IMR-90 (cell line): ENCODE data around the gene CIROP. TPM values are rescaled to one million over a fixed set of nuclear protein-coding genes. Genes with fewer than 3 reads are reported as not detected.

ENCODE experiments used
- ATAC-seq: fragments of 200-7000 bp; cut with Tn5 transposase; 2 replicates; pipeline ENCODE4 v1.9.1; 2020; ENCODE audit warnings: low read depth, mild to moderate bottlenecking, moderate library complexity
- BruUV-seq: library from RNA; stranded (reverse); fragments of 400-500 nt; replicated peaks from 2 replicates; lab custom pipeline; 2021; lab: Mats Ljungman, UMichigan
- CTCF ChIA-PET: fragments of 300-600 bp; formaldehyde crosslinking; extraction: SDS; loops from one replicate; lab custom pipeline; 2021; ENCODE audit warnings: antibody characterized with exemption; lab: Yijun Ruan, JAX
- POLR2A ChIA-PET: fragments of 300-600 bp; sonication (Branson Sonifier 250); formaldehyde crosslinking; loops from one replicate; lab custom pipeline; 2022; ENCODE audit warnings: antibody characterized with exemption; ENCODE audit not compliant: unreplicated experiment; lab: Charles Lee
- DNase-seq: peaks from one replicate; pipeline ENCODE4 v3.0.0; 2013
- H2AFZ ChIP-seq: replicated peaks from 2 replicates; pipeline ENCODE3; 2013; ENCODE audit warnings: low read length, mild to moderate bottlenecking; ENCODE audit not compliant: poor library complexity
- H2AK5ac ChIP-seq: 2 replicates; pipeline ENCODE4 v1.6.1; 2013; ENCODE audit warnings: low read depth, low read length, inconsistent platforms
- H2AK9ac ChIP-seq: replicated peaks from 2 replicates; pipeline ENCODE3; 2013; ENCODE audit warnings: mild to moderate bottlenecking, low read depth, low read length, moderate library complexity; ENCODE audit not compliant: poor library complexity
- H2BK120ac ChIP-seq: 2 replicates; pipeline ENCODE4 v1.6.1; 2013; ENCODE audit warnings: low read depth, low read length, inconsistent platforms
- H2BK15ac ChIP-seq: 3 replicates; pipeline ENCODE4 v1.6.1; 2013; ENCODE audit warnings: low read depth, low read length, inconsistent platforms
- H2BK20ac ChIP-seq: 2 replicates; pipeline ENCODE4 v1.6.1; 2013; ENCODE audit warnings: low read depth, mild to moderate bottlenecking, inconsistent platforms, low read length, moderate library complexity
- H2BK5ac ChIP-seq: 2 replicates; pipeline ENCODE4 v1.6.1; 2013; ENCODE audit warnings: mild to moderate bottlenecking, low read depth, low read length, inconsistent platforms; ENCODE audit not compliant: poor library complexity, severe bottlenecking
- H3K14ac ChIP-seq: replicated peaks from 2 replicates; pipeline ENCODE4 v1.6.1; 2013; ENCODE audit warnings: low read depth, low read length, inconsistent platforms
- H3K18ac ChIP-seq: 2 replicates; pipeline ENCODE4 v1.6.1; 2013; ENCODE audit warnings: low read depth, low read length, control low read depth
- H3K23ac ChIP-seq: 2 replicates; pipeline ENCODE4 v1.6.1; 2013; ENCODE audit warnings: low read depth, low read length, inconsistent platforms
- H3K27ac ChIP-seq: 2 replicates; pipeline ENCODE4 v1.5.1; 2013; ENCODE audit warnings: mild to moderate bottlenecking, control low read depth, low read length; ENCODE audit not compliant: insufficient read depth
- H3K27me3 ChIP-seq: 2 replicates; pipeline ENCODE4 v1.6.1; 2013; ENCODE audit warnings: low read length; ENCODE audit not compliant: control insufficient read depth, insufficient read depth
- H3K36me3 ChIP-seq: 2 replicates; pipeline ENCODE4 v1.6.1; 2013; ENCODE audit warnings: low read length, mixed read lengths; ENCODE audit not compliant: control insufficient read depth, insufficient read depth
- H3K4ac ChIP-seq: 2 replicates; pipeline ENCODE4 v1.6.1; 2013; ENCODE audit warnings: low read depth, low read length, inconsistent platforms
- H3K4me1 ChIP-seq: 2 replicates; pipeline ENCODE4 v1.6.1; 2013; ENCODE audit warnings: low read length, mixed read lengths; ENCODE audit not compliant: control insufficient read depth, insufficient read depth
- H3K4me2 ChIP-seq: 2 replicates; pipeline ENCODE4 v1.6.1; 2013; ENCODE audit warnings: low read depth, mild to moderate bottlenecking, control low read depth, low read length, moderate library complexity
- H3K4me3 ChIP-seq: 2 replicates; pipeline ENCODE4 v1.5.1; 2013; ENCODE audit warnings: low read depth, mild to moderate bottlenecking, control low read depth, low read length, moderate library complexity; ENCODE audit not compliant: insufficient read depth
- H3K56ac ChIP-seq: 2 replicates; pipeline ENCODE4 v1.6.1; 2013; ENCODE audit warnings: low read length, inconsistent platforms; ENCODE audit not compliant: insufficient read depth; ENCODE audit errors: extremely low read depth
- H3K79me1 ChIP-seq, 2 experiments: 2 replicates each; pipeline ENCODE4 v1.6.1; 2013; ENCODE audit warnings: low read length in 2 of 2, inconsistent platforms in 1 of 2, low read depth in 1 of 2
- H3K9ac ChIP-seq: 2 replicates; pipeline ENCODE4 v1.6.1; 2013; ENCODE audit warnings: low read depth, low read length, control low read depth
- H3K9me1 ChIP-seq: 2 replicates; pipeline ENCODE4 v1.6.1; 2013; ENCODE audit warnings: low read length, inconsistent platforms; ENCODE audit not compliant: insufficient read depth
- H3K9me3 ChIP-seq: 2 replicates; pipeline ENCODE4 v1.6.1; 2013; ENCODE audit warnings: low read length; ENCODE audit not compliant: control insufficient read depth, insufficient read depth
- H4K20me1 ChIP-seq: 2 replicates; pipeline ENCODE4 v1.6.1; 2013; ENCODE audit warnings: low read length, inconsistent platforms; ENCODE audit not compliant: insufficient read depth
- H4K5ac ChIP-seq: 2 replicates; pipeline ENCODE4 v1.6.1; 2013; ENCODE audit warnings: mild to moderate bottlenecking, low read depth, low read length, control low read depth
- H4K8ac ChIP-seq, 2 experiments: 2 replicates each; pipeline ENCODE4 v1.6.1; 2013; ENCODE audit warnings: low read depth in 2 of 2, low read length in 2 of 2, control low read depth in 1 of 2, inconsistent platforms in 1 of 2
- H4K91ac ChIP-seq: 2 replicates; pipeline ENCODE4 v1.6.1; 2013; ENCODE audit warnings: low read depth, low read length, inconsistent platforms; ENCODE audit not compliant: insufficient read depth
- WGBS, 2 experiments: methylation state at CpG; one replicate each; pipeline versions ENCODE4 v1.1.5 to v1.1.7; 2013; ENCODE audit warnings: missing lambda C conversion rate in 2 of 2; ENCODE audit not compliant: insufficient read length in 1 of 2; ENCODE audit errors: extremely low coverage in 2 of 2; 5-methylcytosine and 5-hydroxymethylcytosine counted together
- dilution Hi-C: fragments of 300-500 bp; cut with HindIII; formaldehyde crosslinking; loops from one replicate; pipeline ENCODE4 v1.14.3; 2018; ENCODE audit warnings: low sequenced_read_pairs; ENCODE audit not compliant: unreplicated experiment
- in situ Hi-C: fragments of 300-500 bp; cut with MboI; formaldehyde crosslinking; loops from 3 replicates; pipeline ENCODE4 v1.14.3; 2019; ENCODE audit warnings: low sequenced_read_pairs, inconsistent platforms, mixed read lengths
- intact Hi-C: fragments of 100-400 bp; cut with micrococcal nuclease; formaldehyde crosslinking; loops from 2 replicates; pipeline ENCODE4 v1.10.0; 2022
- polyA plus RNA-seq, 3 experiments: library from polyadenylated mRNA; depleted of rRNA; stranded (reverse); fragments of >200 nt; gene quantifications; 2 replicates each; pipeline ENCODE4 v1.2.3, GENCODE V29; 2012; ENCODE audit warnings: low replicate concordance in 1 of 3
- total RNA-seq: library from RNA; depleted of rRNA; stranded (reverse); fragments of >200 nt; gene quantifications from 2 replicates; pipeline ENCODE4 v1.2.3, GENCODE V29; 2012
- TF ChIP-seq, protein P1 (sequence below): fragments of 150-350 bp; IDR thresholded peaks from 2 replicates; pipeline ENCODE4 v1.6.1; 2016; ENCODE audit warnings: low read depth, mild to moderate bottlenecking, low read length, moderate library complexity, borderline replicate concordance
- TF ChIP-seq, protein P2 (sequence below): conservative IDR thresholded peaks from 2 replicates; pipeline ENCODE4 v1.5.1; 2012; ENCODE audit warnings: mild to moderate bottlenecking, low read depth, low read length, improper control_type of control experiment

The CIROP gene
- total and polyA plus RNA-seq, 2 of the 4 experiments (the other 2 are of a cell fraction): 0.31 to 0.36 TPM

DNA sequence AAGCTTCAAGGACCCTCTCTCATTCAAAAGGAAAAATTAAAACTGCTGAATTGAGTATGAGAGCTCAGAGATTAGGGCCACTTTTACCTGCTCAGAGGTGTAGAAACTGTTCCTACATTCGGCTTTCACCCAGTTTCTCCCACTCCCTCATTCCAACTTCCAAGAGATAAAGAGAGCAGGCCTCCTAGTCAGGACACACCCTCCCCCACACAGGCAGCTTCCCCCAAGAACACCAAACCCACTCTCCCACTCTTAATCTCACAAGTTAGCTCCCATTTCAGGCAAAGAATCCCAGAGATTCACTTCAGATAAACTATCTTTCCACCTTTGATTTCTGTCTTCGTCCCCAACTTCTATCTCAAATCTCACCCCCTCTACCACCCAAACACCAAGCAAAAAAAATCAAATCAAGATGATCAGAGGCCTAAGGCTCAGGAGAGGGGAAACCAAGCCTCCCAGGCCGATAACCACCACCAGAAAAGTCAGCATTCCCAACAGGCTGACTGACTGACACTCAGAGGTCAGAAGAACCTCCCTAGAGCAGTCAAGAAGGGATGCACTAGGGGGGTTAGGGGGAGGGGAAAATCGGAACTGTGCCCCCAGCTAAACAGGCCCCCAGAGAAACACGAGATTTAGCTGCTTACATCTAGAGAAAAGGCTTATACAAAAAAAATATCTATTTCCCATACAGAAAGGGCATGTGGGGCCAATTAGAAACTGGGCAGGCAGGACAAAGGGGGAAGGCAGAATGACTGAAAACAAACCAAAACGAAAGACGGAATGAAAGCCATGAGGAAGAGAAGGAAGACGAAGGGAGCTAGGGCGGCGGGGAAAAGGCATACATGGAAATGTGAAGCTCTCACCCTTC is 34.3 kb downstream of the CIROP start:
- peaks cover 46% of the 10 kb centered on the region for H4K20me1 ChIP-seq
- H3K14ac ChIP-seq: peak overlapping the region; percentile 97
- POLR2A ChIA-PET: interaction anchor here (0.5 kb wide), 1 partner anchor 76 kb away, joined by 4 read pairs; no protein-coding TSS in a partner anchor
- H3K23ac ChIP-seq: peak overlapping the region; percentile 94
- H4K5ac ChIP-seq: peak overlapping the region; percentile 21; the same call in 1 of the 2 replicates
- H2AK9ac ChIP-seq: peak overlapping the region; percentile 99
- DNase-seq (no peak), ATAC-seq (peak; percentile 13)
- H2BK15ac ChIP-seq: no peak overlapping the region
- H3K27ac ChIP-seq: peak overlapping the region; percentile 82
- H3K9ac ChIP-seq: peak overlapping the region; percentile 82
- peak overlapping the region; percentile 16; the same call in 1 of the 2 replicates for H2BK20ac ChIP-seq
- H2BK120ac ChIP-seq: peak overlapping the region; percentile 17; the same call in 1 of the 2 replicates
- H3K9me1 ChIP-seq: peaks cover 5% of the 10 kb centered on the region; the same call in 1 of the 2 replicates
- H2AK5ac ChIP-seq: peak overlapping the region; percentile 96
- no peaks in the 10 kb centered on the region for H3K9me3 ChIP-seq
- H3K4me2 ChIP-seq: peak overlapping the region; percentile 93
- peak overlapping the region; percentile 55 for H3K4me3 ChIP-seq
- TF ChIP-seq, protein P1, sequence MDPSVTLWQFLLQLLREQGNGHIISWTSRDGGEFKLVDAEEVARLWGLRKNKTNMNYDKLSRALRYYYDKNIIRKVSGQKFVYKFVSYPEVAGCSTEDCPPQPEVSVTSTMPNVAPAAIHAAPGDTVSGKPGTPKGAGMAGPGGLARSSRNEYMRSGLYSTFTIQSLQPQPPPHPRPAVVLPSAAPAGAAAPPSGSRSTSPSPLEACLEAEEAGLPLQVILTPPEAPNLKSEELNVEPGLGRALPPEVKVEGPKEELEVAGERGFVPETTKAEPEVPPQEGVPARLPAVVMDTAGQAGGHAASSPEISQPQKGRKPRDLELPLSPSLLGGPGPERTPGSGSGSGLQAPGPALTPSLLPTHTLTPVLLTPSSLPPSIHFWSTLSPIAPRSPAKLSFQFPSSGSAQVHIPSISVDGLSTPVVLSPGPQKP: no peak
- TF ChIP-seq, protein P2, sequence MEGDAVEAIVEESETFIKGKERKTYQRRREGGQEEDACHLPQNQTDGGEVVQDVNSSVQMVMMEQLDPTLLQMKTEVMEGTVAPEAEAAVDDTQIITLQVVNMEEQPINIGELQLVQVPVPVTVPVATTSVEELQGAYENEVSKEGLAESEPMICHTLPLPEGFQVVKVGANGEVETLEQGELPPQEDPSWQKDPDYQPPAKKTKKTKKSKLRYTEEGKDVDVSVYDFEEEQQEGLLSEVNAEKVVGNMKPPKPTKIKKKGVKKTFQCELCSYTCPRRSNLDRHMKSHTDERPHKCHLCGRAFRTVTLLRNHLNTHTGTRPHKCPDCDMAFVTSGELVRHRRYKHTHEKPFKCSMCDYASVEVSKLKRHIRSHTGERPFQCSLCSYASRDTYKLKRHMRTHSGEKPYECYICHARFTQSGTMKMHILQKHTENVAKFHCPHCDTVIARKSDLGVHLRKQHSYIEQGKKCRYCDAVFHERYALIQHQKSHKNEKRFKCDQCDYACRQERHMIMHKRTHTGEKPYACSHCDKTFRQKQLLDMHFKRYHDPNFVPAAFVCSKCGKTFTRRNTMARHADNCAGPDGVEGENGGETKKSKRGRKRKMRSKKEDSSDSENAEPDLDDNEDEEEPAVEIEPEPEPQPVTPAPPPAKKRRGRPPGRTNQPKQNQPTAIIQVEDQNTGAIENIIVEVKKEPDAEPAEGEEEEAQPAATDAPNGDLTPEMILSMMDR: no peak
- peak overlapping the region; percentile 22; the same call in 1 of the 2 replicates for H3K18ac ChIP-seq
- no peaks in the 10 kb centered on the region for H3K27me3 ChIP-seq
- H3K56ac ChIP-seq: peak overlapping the region; percentile 97
- H3K79me1 ChIP-seq: peaks cover 16 to 67% of the 10 kb centered on the region in 2 experiments
- dilution Hi-C loops: no loop called here
- H4K91ac ChIP-seq: peak overlapping the region; percentile 90
- in situ Hi-C loops: no loop called here
- WGBS, 2 experiments: 0 to 93% methylated on average over 1 of the region's 10 CpGs
- H3K36me3 ChIP-seq: peaks cover 40% of the 10 kb centered on the region
- H4K8ac ChIP-seq: peak overlapping the region; percentile 72 to 94
- intact Hi-C loops: no loop called here
- no peak overlapping the region for H2AFZ ChIP-seq
- peak overlapping the region; percentile 67 for H2BK5ac ChIP-seq
- BruUV-seq: no TSS peak
- peaks cover 13% of the 10 kb centered on the region for H3K4me1 ChIP-seq
- CTCF ChIA-PET: interaction anchor here (0.6 to 2.1 kb wide), 5 partner anchors 13 to 130 kb away, joined by 3 to 9 read pairs (median 3); partner anchors contain the start of genes ACIN1, C14orf119 and CDH24
- H3K4ac ChIP-seq: peak overlapping the region; percentile 95
